Astrocyte of the spinal cord (primary cell): ENCODE measurements around the gene NUF2.
"Not testable (repeated sequence)": the region's sequence is repeated elsewhere in the genome, so short reads cannot be mapped to it uniquely, and the experiment has no call there.

Source experiments
- DNase-seq: peaks from one replicate; pipeline ENCODE4 v3.0.0; 2011; ENCODE audit warnings: low read depth, low spot score
- H3K4me3 ChIP-seq: 2 replicates; pipeline ENCODE4 v1.5.1; 2011; ENCODE audit warnings: low read depth, mild to moderate bottlenecking, low read length, moderate library complexity
- in situ Hi-C: cut with HindIII; loops from 2 replicates; pipeline ENCODE4 v1.10.0; 2017; ENCODE audit warnings: low sequenced_read_pairs
- TF ChIP-seq, protein P1 (sequence below): IDR thresholded peaks from 2 replicates; pipeline ENCODE4 v1.5.1; 2012; ENCODE audit warnings: low read depth, mild to moderate bottlenecking, low read length, inconsistent platforms

NUF2 gene

DNA sequence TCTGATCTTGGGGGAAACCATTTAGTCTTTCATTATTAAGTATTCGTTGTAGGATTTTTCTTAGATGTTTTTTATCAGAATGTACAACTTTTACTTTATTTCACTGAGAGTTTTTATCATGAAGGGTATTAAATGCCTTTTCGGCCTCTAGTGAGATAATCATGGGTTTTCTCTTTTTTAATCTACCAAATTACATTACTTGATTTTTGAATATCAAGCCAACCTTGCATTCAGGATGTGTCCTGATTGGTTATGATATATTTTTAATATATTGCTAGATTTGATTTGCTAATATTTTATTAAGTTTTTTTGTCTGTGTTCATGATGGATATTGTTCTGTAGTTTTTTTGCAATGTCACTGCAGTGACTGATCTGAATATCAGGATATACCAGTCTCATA lies 9.4 kb downstream of the NUF2 start:
- TF ChIP-seq, protein P1, sequence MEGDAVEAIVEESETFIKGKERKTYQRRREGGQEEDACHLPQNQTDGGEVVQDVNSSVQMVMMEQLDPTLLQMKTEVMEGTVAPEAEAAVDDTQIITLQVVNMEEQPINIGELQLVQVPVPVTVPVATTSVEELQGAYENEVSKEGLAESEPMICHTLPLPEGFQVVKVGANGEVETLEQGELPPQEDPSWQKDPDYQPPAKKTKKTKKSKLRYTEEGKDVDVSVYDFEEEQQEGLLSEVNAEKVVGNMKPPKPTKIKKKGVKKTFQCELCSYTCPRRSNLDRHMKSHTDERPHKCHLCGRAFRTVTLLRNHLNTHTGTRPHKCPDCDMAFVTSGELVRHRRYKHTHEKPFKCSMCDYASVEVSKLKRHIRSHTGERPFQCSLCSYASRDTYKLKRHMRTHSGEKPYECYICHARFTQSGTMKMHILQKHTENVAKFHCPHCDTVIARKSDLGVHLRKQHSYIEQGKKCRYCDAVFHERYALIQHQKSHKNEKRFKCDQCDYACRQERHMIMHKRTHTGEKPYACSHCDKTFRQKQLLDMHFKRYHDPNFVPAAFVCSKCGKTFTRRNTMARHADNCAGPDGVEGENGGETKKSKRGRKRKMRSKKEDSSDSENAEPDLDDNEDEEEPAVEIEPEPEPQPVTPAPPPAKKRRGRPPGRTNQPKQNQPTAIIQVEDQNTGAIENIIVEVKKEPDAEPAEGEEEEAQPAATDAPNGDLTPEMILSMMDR = no peak
- in situ Hi-C loops = no loop called here
- no peak for DNase-seq

DNA sequence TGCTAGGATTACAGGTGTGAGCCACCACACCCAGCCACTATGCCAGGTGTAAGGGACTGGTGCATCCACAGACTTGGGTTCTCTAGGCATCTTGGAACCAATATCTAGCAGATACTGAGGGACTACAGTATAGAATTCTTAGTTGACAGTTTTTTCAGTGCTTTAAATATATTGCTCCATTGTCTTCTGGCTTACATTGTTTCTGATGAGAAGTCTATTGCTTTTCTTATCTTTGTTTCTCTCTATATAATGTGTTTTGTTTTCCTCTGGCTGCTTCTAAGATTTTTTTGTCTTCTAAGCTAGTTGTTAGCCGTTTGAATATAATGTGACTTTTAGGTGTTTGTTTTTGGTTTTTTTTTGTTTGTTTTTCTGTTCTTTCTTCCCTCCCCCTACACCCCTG lies 13.5 kb downstream of the NUF2 start:
- TF ChIP-seq, protein P1 = no peak
- H3K4me3 ChIP-seq = no peak overlapping the region
- no peak for DNase-seq
- in situ Hi-C loops = no loop called here

More for the DNA sequence above, 9.4 kb downstream of the NUF2 start:
- H3K4me3 ChIP-seq = no peak overlapping the region

DNA sequence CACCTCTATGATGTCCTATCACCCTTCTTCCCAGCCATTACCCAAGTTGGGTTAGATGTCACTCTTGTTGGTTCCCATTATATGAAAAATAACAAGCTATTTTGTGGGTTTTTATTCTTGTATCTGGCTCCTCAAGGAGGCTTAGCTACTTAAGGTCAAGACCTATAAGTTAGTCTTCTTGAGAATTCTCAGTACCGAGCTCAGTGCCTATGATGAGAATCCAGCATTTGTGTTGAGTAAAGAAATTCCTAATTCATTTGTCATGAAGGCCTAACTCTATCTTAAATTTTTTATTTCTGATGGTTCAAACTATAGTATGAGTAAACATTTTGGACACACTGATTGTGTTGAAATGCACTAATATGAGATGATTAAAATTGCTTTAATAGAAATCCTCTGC lies 15.9 kb downstream of the NUF2 start:
- in situ Hi-C loops = no loop called here
- DNase-seq = peak; percentile 22
- TF ChIP-seq, protein P1 = no peak
- no peak overlapping the region for H3K4me3 ChIP-seq

DNA sequence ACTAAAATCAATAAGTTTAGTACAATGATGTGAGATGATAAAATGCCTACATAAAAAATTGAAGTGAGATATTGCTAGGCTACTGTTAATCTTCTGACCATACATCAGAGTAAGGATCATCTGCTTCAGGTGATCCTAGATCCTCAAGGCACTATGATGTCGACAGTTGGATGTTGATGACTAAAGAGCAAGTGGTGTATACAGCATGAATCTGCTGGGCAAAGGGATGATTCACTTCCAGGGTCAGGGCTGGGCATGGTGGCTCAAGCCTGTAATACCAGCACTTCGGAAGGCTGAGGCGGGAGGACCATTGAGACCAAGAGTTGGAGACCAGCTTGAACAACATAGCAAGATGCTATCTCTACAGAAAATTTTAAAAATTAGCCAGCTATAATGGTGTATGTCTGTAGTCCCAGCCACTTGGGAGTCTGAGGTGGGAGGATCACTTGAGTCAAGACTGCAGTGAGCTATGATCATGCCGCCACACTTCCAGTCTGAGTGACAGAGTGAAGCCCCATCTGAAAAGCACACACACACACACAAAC lies 24.6 kb downstream of the NUF2 start:
- H3K4me3 ChIP-seq = no peak overlapping the region
- DNase-seq = no peak
- in situ Hi-C loops = no loop called here
- TF ChIP-seq, protein P1 = no peak

DNA sequence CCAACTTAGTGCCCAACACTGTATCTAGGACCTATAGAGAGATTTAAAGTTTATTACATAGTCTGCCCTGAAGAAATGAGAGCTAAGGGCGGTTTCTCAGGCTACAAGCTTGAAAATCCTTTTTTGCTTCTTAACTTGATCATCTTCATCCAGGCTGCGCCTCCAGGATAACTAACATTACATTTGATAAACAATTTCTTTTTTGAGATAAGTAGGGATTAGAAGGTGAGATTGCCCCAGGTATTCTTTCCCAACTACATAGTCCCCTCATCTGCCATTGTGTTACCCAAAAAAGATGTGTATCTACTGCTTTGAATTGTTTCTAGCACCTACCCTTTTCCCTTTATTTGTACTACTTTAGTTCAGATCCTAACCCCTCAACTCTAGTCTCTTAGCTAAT lies 25.4 kb downstream of the NUF2 start:
- no peak overlapping the region for H3K4me3 ChIP-seq
- TF ChIP-seq, protein P1 = no peak
- DNase-seq = no peak
- in situ Hi-C loops = no loop called here

DNA sequence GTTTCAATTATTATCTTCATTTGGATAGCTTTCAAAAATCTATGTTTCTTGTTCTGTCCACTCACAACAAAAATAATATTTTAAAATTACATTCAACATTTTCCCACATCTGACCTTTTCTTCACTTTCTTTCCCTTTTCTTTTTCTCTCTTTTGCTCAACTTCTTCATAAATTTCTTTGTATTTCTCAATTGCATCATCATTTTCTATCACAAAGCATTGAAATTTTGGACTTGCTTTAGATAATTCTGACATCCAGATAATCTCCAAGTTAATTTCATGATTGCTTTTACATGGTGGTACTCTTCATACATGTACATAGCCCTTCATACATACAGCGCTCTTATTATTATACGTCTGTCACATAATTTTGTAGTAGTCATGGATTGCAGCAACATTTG lies 30.2 kb downstream of the NUF2 start:
- in situ Hi-C loops = no loop called here
- TF ChIP-seq, protein P1 = no peak
- no peak for DNase-seq
- H3K4me3 ChIP-seq = no peak overlapping the region

DNA sequence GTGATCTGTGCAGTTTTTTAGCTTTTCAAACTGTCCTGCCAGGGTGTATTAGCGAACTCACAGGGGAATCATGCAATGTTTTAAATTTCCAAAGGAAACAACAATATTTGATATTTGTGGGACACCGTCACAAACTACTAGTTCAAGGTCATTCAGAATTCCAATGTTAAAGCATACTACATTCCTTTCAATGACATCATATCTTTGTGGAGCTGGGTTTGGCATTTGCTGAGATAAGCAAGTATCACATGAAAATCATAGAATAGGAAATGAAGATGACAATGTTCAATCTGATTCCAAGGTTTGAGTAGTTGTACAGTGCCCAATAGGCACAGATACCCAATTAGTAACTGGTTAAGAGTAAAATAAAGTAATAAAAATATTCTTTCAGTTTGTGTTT lies 35.6 kb downstream of the NUF2 start:
- in situ Hi-C loops = no loop called here
- DNase-seq = peak; percentile 18
- no peak overlapping the region for H3K4me3 ChIP-seq
- TF ChIP-seq, protein P1 = no peak

DNA sequence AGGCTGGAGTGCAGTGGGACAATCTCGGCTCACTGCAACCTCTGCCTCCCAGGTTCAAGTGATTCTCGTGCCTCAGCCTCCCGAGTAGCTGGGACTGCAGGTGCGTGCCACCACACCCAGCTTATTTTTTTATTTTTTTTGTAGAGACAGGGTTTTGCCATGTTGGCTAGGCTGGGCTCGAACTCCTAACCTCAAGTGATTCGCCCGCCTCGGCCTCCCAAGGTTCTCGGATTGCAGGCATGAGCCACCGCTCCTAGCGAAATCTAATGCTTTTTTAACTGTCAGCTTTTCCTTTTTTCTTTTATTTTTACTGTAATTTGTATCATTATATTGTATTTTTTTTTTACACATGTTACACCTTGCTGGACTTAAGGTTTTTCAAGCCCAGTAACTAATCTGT lies 36.4 kb downstream of the NUF2 start:
- DNase-seq, in situ Hi-C loops, H3K4me3 ChIP-seq: not testable (repeated sequence)
